ENCODE results near the gene PRR29.

The PRR29 gene

GRCh38 chr17:63984651-63985386 lies 13.3 kb upstream of the PRR29 start:
- TF ChIP-seq, protein P1, sequence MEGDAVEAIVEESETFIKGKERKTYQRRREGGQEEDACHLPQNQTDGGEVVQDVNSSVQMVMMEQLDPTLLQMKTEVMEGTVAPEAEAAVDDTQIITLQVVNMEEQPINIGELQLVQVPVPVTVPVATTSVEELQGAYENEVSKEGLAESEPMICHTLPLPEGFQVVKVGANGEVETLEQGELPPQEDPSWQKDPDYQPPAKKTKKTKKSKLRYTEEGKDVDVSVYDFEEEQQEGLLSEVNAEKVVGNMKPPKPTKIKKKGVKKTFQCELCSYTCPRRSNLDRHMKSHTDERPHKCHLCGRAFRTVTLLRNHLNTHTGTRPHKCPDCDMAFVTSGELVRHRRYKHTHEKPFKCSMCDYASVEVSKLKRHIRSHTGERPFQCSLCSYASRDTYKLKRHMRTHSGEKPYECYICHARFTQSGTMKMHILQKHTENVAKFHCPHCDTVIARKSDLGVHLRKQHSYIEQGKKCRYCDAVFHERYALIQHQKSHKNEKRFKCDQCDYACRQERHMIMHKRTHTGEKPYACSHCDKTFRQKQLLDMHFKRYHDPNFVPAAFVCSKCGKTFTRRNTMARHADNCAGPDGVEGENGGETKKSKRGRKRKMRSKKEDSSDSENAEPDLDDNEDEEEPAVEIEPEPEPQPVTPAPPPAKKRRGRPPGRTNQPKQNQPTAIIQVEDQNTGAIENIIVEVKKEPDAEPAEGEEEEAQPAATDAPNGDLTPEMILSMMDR (IDR thresholded peaks at IDR 0.05; ENCODE audit: insufficient read depth, low read length), result no peak
- TF ChIP-seq GABPA (IDR thresholded peaks at IDR 0.05; ENCODE audit: low read depth), result peak; percentile 49
- TF ChIP-seq POLR2AphosphoS5 (IDR thresholded peaks at IDR 0.05; ENCODE audit: low read depth), result peak; percentile 45; the same call in 1 of the 2 replicates
- TF ChIP-seq, protein P2, sequence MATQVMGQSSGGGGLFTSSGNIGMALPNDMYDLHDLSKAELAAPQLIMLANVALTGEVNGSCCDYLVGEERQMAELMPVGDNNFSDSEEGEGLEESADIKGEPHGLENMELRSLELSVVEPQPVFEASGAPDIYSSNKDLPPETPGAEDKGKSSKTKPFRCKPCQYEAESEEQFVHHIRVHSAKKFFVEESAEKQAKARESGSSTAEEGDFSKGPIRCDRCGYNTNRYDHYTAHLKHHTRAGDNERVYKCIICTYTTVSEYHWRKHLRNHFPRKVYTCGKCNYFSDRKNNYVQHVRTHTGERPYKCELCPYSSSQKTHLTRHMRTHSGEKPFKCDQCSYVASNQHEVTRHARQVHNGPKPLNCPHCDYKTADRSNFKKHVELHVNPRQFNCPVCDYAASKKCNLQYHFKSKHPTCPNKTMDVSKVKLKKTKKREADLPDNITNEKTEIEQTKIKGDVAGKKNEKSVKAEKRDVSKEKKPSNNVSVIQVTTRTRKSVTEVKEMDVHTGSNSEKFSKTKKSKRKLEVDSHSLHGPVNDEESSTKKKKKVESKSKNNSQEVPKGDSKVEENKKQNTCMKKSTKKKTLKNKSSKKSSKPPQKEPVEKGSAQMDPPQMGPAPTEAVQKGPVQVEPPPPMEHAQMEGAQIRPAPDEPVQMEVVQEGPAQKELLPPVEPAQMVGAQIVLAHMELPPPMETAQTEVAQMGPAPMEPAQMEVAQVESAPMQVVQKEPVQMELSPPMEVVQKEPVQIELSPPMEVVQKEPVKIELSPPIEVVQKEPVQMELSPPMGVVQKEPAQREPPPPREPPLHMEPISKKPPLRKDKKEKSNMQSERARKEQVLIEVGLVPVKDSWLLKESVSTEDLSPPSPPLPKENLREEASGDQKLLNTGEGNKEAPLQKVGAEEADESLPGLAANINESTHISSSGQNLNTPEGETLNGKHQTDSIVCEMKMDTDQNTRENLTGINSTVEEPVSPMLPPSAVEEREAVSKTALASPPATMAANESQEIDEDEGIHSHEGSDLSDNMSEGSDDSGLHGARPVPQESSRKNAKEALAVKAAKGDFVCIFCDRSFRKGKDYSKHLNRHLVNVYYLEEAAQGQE (IDR thresholded peaks at IDR 0.05; ENCODE audit: insufficient replicate concordance, low read depth), result no peak
- TF ChIP-seq SPI1 (IDR thresholded peaks at IDR 0.05; ENCODE audit: borderline replicate concordance, low read depth), result no peak
- H3K4me3 ChIP-seq (replicated peaks; ENCODE audit: insufficient read depth, low read length), result no peak overlapping the region
- peak; percentile 68 to 71 for DNase-seq (ENCODE audit: low read depth in 1 of 2, low spot score in 1 of 2)
- H3K27me3 ChIP-seq (ENCODE audit: insufficient read depth, poor library complexity, severe bottlenecking), result no peaks in the 10 kb centered on the region
- no peak overlapping the region for H3K27ac ChIP-seq (replicated peaks)

- TF ChIP-seq, protein P2 (IDR thresholded peaks at IDR 0.05; ENCODE audit: insufficient replicate concordance, low read depth), result no peak
- no peak for TF ChIP-seq POLR2AphosphoS5 (IDR thresholded peaks at IDR 0.05; ENCODE audit: low read depth)
- TF ChIP-seq GABPA (IDR thresholded peaks at IDR 0.05; ENCODE audit: low read depth), result no peak
- no peak for TF ChIP-seq SPI1 (IDR thresholded peaks at IDR 0.05; ENCODE audit: borderline replicate concordance, low read depth)
- TF ChIP-seq, protein P1 (IDR thresholded peaks at IDR 0.05; ENCODE audit: insufficient read depth, low read length), result no peak
- Histone ChIP-seq H3K27ac (replicated peaks) (no peak overlapping the region), H3K4me3 (replicated peaks; ENCODE audit: insufficient read depth, low read length) (no peak overlapping the region), H3K27me3 (ENCODE audit: insufficient read depth, poor library complexity, severe bottlenecking) (no peaks in the 10 kb centered on the region)
- no peak for DNase-seq (ENCODE audit: low read depth in 1 of 2, low spot score in 1 of 2)
These were observed 12.6 kb upstream of the PRR29 start for GRCh38 chr17:63985387-63986140.

DNA sequence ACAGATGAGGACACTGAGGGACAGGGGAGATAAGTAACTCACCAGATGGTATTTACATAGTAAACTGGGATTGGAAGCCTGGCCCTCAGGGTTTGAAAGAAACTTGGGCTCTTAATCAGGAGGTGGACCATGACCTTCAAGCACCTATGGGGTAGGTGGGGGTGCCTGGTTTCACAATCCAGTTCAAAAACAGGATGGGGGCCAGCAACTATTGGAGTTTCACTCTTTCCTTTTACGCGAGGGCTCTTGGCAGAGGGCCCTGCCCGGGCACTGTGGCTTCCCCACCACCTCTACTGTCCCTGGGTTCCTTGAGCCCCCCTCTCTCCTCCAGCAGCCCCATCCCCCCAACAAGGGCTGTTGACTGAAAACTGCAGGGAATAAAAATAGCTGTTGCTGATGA lies 11.3 kb upstream of the PRR29 start:
- DNase-seq (ENCODE audit: low read depth in 1 of 2, low spot score in 1 of 2), result no peak
- TF ChIP-seq GABPA (IDR thresholded peaks at IDR 0.05; ENCODE audit: low read depth), result no peak
- TF ChIP-seq POLR2AphosphoS5 (IDR thresholded peaks at IDR 0.05; ENCODE audit: low read depth), result no peak
- TF ChIP-seq, protein P1 (IDR thresholded peaks at IDR 0.05; ENCODE audit: insufficient read depth, low read length), result no peak
- no peak for TF ChIP-seq SPI1 (IDR thresholded peaks at IDR 0.05; ENCODE audit: borderline replicate concordance, low read depth)
- TF ChIP-seq, protein P2 (IDR thresholded peaks at IDR 0.05; ENCODE audit: insufficient replicate concordance, low read depth), result no peak
- no peaks in the 10 kb centered on the region for H3K27me3 ChIP-seq (ENCODE audit: insufficient read depth, poor library complexity, severe bottlenecking)
- no peak overlapping the region for H3K4me3 ChIP-seq (replicated peaks; ENCODE audit: insufficient read depth, low read length)
- no peak overlapping the region for H3K27ac ChIP-seq (replicated peaks)

Data from HL-60 (cell line).